ENCODE measurements around the gene SUMF1. TPM values are rescaled to one million over a fixed set of nuclear protein-coding genes. Genes with fewer than 3 reads are reported as not detected.

Gene SUMF1
- total and polyA plus RNA-seq, 12 donors = 8.0 to 109 (median 39.0) TPM

DNA sequence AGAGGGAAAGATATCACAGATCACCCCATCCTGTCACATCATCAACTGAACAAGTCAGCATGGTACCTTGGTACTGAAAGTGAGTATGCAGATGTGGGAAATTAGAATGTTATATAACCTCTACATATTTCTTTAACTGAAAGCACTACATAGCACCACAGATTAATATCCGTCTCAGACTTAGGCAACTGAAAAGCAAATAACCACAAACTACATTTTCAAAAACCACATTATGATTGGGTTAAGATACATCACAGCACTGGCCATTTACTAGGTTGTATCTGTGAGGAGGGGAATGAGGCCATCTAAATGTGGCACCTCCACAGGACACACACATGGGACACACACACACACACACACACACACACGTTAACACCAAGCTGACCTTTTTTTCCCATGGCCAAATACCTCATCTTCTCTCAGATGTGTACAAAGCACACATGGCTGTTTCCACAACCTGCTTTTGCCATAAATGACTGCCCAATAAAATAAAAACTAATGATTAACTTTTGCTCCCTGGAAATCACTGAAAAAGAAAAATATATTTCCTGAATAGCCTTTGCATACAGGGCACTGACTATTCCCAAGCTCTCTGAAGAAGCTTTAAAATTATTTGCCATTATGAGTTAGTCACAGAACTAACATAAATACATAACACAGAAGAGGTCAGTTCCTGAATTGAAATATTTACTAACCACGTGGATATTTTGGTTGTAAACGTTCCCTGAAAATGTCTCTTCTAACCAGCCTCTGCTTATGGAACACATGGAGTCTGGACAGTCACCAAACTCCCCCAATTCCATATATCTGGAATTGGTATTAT is 60.1 kb downstream of the SUMF1 start:
- Histone ChIP-seq H3K27ac (no peak overlapping the region), H3K36me3 (replicated peaks in 1 of 2) (peaks cover 0 to 12% of the 10 kb centered on the region in 2 donors), H3K4me3 (no peak overlapping the region), H3K4me1 (replicated peaks in 1 of 2) (no peaks in the 10 kb centered on the region), H3K27me3 (no peaks in the 10 kb centered on the region), H3K9me3 (replicated peaks in 1 of 3) (no peaks in the 10 kb centered on the region)
- intact Hi-C loops (cut with DNase I) = no loop called here
- TF ChIP-seq POLR2A (IDR thresholded peaks at IDR 0.05) = no peak
- TF ChIP-seq, protein P1, sequence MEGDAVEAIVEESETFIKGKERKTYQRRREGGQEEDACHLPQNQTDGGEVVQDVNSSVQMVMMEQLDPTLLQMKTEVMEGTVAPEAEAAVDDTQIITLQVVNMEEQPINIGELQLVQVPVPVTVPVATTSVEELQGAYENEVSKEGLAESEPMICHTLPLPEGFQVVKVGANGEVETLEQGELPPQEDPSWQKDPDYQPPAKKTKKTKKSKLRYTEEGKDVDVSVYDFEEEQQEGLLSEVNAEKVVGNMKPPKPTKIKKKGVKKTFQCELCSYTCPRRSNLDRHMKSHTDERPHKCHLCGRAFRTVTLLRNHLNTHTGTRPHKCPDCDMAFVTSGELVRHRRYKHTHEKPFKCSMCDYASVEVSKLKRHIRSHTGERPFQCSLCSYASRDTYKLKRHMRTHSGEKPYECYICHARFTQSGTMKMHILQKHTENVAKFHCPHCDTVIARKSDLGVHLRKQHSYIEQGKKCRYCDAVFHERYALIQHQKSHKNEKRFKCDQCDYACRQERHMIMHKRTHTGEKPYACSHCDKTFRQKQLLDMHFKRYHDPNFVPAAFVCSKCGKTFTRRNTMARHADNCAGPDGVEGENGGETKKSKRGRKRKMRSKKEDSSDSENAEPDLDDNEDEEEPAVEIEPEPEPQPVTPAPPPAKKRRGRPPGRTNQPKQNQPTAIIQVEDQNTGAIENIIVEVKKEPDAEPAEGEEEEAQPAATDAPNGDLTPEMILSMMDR (IDR thresholded peaks at IDR 0.05) = no peak
- WGBS, 4 donors = 75 to 83% (median 81%) methylated on average over 4 of the region's 4 CpGs
- DNase-seq = no peak

DNA sequence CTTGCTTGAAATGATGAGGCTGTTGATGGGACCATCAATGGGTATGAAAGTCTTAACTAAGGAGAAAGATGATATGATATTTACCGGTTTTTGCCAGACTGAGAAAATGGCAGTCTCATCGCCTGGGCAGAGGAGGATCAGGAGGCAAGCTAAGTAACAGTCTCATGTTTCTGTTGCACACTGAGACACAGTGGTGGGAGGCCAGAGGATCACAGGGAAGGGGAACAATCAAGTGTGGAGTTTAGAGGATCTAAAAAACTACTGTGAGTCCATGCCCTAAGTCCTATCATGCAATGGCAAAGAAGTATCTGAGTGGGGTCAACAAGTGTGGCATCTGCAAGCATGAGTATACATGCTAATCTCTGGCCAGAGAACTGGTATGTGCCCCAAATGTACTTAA is 62.2 kb downstream of the SUMF1 start:
- intact Hi-C loops (cut with DNase I) = no loop called here

DNA sequence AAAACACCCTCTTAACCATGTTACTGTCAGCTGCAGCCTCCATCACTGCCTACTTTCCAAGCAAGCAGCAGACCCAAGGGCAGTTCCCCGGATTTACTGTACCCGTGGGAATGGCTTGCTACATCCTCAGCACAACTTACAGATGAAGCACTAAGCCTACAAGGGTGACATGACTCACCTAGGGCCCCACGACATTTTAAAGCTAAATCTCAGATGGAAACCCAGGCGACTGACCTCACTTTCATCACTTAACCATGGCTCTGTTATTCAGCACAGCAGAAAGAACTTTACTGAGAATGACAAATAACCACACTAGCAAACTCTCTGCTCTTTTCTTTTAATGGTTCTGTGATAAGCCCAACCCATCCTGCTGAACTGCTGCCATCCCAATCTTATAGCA is 65.6 kb downstream of the SUMF1 start:
- Histone ChIP-seq H3K27ac (no peak overlapping the region), H3K27me3 (no peaks in the 10 kb centered on the region), H3K36me3 (replicated peaks in 1 of 2) (no peaks in the 10 kb centered on the region), H3K9me3 (replicated peaks in 1 of 3) (no peaks in the 10 kb centered on the region), H3K4me1 (replicated peaks in 1 of 2) (no peaks in the 10 kb centered on the region), H3K4me3 (no peak overlapping the region)
- intact Hi-C loops (cut with DNase I) = no loop called here
- 83 to 98% (median 89%) methylated on average over 4 of the region's 4 CpGs for WGBS, 4 donors
- DNase-seq = no peak
- TF ChIP-seq, protein P1 (IDR thresholded peaks at IDR 0.05) = no peak
- no peak for TF ChIP-seq POLR2A (IDR thresholded peaks at IDR 0.05)

More for the DNA sequence above, 62.2 kb downstream of the SUMF1 start:
- Histone ChIP-seq H3K4me1 (replicated peaks in 1 of 2) (no peaks in the 10 kb centered on the region), H3K36me3 (replicated peaks in 1 of 2) (no peaks in the 10 kb centered on the region), H3K9me3 (replicated peaks in 1 of 3) (no peaks in the 10 kb centered on the region), H3K27ac (no peak overlapping the region), H3K27me3 (no peaks in the 10 kb centered on the region), H3K4me3 (no peak overlapping the region)
- TF ChIP-seq, protein P1 (IDR thresholded peaks at IDR 0.05) = no peak
- TF ChIP-seq POLR2A (IDR thresholded peaks at IDR 0.05) = no peak
- WGBS, 4 donors = 87 to 97% (median 96%) methylated on average over 2 of the region's 2 CpGs
- DNase-seq = no peak

DNA sequence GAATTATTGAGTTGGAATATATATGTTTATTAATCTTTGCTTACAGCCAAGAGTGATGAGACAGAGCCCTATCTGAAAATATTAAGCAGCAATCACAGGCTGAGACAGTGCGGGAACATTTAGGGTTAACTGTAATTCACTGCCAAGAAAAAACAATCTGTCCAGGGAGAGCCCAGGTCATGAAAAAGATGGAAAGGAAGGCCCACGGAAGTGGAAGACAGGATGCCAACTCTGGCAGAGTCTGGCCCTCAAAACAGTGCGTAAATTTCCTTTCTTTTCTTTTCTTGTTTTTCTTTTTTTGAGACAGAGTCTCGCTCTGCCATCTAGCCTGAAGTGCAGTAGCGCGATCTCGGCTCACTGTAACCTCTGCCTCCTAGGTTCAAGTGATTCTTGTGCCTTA is 67.6 kb downstream of the SUMF1 start:
- no peak for DNase-seq
- Histone ChIP-seq H3K36me3 (replicated peaks in 1 of 2) (no peaks in the 10 kb centered on the region), H3K9me3 (replicated peaks in 1 of 3) (no peaks in the 10 kb centered on the region), H3K4me1 (replicated peaks in 1 of 2) (no peaks in the 10 kb centered on the region), H3K27ac (no peak overlapping the region), H3K4me3 (no peak overlapping the region), H3K27me3 (no peaks in the 10 kb centered on the region)
- intact Hi-C loops (cut with DNase I) = no loop called here
- TF ChIP-seq, protein P1 (IDR thresholded peaks at IDR 0.05) = no peak
- TF ChIP-seq POLR2A (IDR thresholded peaks at IDR 0.05) = no peak
- 87 to 90% (median 88%) methylated on average over 7 of the region's 7 CpGs for WGBS, 4 donors

All from adrenal gland (tissue), 12 donors.